IPS DF 4.7 (cell line): ENCODE results near the gene HAT1.

ENCODE experiments used
- DNase-seq: peaks from one replicate; pipeline ENCODE4 v3.0.0-alpha.2; 2013; ENCODE audit warnings: low spot score; ENCODE audit errors: extremely low read depth

HAT1 gene

GRCh38 chr2:171919453-171919852, 2.8 kb upstream of the HAT1 start:
- DNase-seq, result no peak

DNA sequence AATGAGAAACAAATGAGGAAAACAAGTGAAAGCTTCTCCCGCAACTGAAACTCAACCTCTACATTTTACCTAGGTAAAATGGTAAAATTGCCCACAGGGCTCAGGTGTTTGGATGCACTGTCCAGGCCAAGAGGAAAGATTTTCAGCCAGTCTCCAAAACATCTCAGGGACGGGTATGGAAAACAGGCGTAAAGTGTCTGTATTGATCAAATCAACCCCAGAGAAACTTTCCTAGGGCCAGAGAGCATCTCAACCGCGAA, 361 bp upstream of the HAT1 start:
- DNase-seq, result no peak

DNA sequence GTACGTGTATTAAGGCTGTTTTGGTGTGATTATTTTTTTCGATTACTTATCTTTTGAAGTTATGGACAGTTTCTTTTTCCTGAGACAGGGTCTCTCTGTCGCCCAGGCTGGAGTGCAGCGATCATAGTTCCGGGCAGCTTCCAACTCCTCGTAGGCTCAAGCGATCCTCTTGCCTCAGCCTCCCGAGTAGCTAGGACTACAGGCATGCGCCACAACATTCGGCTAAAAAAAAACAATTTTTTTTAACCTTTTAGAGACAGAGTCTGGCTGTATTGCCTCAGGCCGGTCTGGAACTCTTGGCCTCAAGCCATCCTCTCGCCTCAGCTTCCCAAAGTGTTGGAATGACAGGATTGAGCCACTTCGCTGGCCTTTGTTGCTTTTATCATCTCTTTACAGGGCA, 945 bp downstream of the HAT1 start:
- no peak for DNase-seq

GRCh38 chr2:171924170-171924942, 2.1 kb downstream of the HAT1 start:
- no peak for DNase-seq

- no peak for DNase-seq
These were observed 8.1 kb downstream of the HAT1 start for GRCh38 chr2:171930385-171930784.

- DNase-seq, result no peak
These were observed 16.9 kb downstream of the HAT1 start for GRCh38 chr2:171939058-171939742.

DNA sequence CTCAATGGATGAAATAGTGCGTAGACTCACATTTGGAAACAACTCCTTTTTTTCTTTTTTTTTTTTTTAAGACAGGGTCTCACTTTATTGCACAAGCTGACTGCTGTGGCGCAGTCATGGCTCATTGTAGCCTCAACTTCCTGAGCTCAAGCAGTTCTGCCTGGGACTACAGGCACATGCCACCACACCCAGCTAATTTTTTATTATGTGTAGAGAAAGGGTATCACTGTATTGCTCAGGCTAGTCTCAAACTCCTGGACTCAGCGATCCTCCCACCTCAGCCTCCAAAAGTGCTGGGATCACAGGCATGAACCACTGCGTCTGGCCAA, 17.4 kb downstream of the HAT1 start:
- no peak for DNase-seq

DNA sequence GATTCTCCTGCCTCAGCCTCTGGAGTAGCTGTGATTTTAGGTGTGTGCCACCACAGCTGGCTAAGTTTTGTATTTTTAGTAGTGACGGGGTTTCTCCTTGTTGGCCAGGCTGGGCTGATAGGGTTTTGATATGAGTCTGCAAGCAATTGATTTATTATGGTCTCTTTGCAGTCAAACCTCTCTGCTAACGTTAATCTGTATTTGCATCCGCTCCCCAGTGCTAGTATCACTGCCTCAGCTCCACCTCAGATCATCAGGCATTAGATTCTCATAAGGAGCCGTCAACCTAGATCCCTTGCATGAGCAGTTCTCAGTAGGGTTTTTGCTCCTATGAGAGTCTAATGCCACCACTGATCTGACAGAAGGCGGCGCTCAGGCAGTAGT, 19.0 kb downstream of the HAT1 start:
- no peak for DNase-seq

DNA sequence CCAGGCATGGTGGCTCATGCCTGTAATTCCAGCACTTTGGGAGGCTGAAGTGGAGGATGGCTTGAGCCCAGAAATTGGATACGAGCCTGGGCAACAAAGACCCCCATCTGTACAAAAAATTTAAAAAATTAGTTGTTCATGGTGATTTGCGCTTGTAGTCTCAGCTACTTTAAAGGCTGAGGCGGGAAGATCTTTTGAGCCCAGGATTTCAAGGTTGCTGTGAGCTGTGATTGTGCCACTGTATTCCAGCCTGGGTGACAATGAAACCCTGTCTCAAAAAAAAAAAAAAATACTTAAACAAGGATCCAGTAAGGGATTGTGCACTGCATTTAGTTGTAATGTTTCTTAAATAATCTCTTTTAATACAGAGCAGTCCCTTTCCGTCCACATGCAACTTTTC, 21.6 kb downstream of the HAT1 start:
- no peak for DNase-seq

DNA sequence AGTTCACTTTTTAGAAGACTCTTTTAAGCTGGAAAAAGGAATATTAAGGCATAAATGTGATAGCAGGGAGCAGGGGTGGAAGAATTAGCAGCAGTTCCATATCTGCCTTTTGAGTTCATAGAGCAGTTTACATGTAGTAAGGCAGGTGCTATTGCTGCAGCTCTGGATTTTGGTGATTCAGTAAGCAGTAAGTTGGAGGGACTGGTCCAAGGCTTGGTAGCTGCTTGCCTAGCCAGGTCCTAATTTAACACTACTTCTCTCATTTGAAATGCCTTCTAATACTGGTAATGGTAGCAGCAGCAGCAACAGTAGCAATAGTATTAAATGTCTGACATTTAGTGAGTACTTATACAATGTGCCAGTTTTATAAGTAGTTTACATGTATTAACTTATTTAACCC, 30.0 kb downstream of the HAT1 start:
- DNase-seq, result no peak

DNA sequence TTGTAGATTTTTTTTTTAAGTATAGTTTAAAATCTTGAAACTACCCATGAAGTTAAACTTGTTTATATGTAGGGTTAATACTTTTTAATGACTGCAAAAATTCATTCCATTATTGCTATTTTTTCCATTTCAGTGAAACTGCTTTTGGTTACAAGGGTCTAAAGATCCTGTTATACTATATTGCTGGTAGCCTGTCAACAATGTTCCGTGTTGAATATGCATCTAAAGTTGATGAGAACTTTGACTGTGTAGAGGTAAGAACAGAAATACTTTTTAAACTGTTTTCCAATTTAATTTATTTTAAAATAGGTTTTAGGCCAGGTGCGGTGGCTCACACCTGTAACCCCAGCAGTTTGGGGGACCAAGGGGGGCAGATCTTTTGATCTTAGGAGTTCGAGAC, 30.5 kb downstream of the HAT1 start:
- DNase-seq, result no peak

GRCh38 chr2:171956135-171956825, 34.0 kb downstream of the HAT1 start:
- no peak for DNase-seq

- no peak for DNase-seq
These were observed 34.8 kb downstream of the HAT1 start for GRCh38 chr2:171957061-171957460.

GRCh38 chr2:171958475-171958874, 36.2 kb downstream of the HAT1 start:
- no peak for DNase-seq

- DNase-seq, result no peak
These were observed 37.7 kb downstream of the HAT1 start for GRCh38 chr2:171959998-171960397.

DNA sequence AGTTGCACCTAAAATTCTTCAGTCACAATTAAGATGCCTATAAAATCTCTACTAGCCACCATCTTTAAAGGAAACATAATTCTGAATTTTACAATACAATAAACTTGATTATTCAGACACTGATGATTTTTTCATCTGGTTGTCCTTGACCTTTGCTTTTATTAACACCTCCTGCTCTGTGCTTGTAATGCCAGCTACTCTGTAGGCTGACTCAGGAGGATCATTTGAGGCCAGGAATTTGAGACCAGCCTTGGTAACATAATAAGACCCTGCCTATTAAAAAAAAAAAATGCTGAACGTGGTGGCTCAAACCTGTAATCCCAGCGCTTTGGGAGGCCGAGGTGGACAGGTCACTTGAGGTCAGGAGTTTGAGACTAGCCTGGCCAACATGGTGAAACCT, 38.3 kb downstream of the HAT1 start:
- DNase-seq, result no peak

DNA sequence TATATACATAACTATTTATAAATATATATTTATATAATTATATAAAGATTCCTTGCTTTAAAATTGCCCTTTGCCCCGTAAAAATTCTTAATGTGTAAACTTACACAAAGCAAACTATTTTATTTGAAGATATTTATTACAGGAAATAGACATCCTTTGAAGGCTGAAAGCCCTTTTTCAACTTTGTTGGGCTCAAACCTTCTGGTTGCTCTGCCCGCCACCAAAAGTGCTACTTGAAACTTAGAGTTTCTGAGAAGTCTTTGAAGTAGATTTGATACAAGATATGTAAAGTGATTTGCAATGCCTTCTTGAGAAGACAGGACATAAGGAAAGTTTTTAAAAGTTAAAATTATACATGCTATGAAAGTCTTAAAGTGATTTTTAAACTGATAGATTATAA, 40.9 kb downstream of the HAT1 start:
- DNase-seq, result no peak

- DNase-seq, result no peak
These were observed 42.0 kb downstream of the HAT1 start for GRCh38 chr2:171964308-171964707.

GRCh38 chr2:171965238-171965637, 43.0 kb downstream of the HAT1 start:
- no peak for DNase-seq

DNA sequence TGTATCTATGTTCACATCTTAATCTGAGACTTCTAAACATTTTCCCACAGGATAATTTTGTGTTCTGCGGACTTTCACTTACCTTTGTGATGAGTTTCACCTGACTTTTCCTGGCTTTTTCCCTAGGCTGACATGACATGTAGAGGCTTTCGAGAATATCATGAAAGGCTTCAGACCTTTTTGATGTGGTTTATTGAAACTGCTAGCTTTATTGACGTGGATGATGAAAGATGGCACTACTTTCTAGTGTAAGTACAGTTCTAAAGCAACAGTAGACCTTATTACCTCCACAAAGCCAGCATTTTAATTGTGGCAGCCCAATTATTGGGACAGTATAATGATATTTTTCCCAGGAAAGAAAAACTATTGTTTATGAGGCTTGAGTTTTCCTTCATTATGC, 43.4 kb downstream of the HAT1 start:
- DNase-seq, result no peak

DNA sequence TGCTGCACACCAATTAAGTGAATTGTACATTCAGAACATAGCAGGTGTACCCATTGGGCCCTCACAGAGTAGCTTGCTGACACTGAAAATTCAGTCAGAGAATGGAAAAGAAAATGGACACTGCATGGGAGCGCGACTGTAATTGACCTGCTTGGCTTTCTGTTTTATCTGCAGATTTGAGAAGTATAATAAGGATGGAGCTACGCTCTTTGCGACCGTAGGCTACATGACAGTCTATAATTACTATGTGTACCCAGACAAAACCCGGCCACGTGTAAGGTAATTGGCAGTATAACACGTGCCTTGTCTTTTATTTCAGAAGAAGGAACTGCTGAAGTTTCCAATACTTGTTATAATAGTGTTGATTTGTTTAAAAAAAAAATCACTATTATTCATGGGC, 44.0 kb downstream of the HAT1 start:
- DNase-seq, result no peak

GRCh38 chr2:171966688-171967087, 44.4 kb downstream of the HAT1 start:
- no peak for DNase-seq

- no peak for DNase-seq
These were observed 46.2 kb downstream of the HAT1 start for GRCh38 chr2:171968509-171968908.
